ENCODE measurements around the gene CENPA.

CENPA gene

DNA sequence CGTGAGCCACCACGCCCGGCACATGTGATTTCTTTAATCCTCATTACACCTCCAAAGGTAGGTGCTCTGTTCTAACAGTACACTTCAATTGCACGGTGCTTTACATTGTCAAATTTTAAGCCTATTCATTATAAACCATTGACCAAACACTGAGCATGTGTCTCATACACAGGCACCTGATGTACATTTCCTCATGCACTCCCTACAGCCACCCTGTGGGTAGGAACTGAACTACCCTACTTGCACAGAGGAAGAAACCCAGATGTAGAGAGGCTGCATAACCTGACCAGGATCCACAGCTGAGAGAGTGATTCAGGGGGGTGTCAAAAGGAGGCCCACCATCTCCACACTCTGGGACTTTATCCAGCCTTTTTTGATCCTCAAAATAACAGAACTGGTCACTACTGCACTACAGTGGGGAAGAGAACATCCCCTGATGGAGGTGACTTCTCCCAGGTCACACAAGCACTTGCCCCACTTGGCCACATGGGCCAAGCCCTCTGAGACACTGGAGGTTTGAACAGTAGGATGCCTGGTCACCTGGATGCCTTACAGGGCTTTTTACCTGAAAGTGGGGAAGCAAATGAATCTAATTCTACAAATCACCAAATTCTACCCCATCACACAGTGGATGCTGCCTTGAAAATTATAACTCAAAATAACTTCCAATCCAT, 55.2 kb downstream of the CENPA start:
- TF ChIP-seq, protein P1, sequence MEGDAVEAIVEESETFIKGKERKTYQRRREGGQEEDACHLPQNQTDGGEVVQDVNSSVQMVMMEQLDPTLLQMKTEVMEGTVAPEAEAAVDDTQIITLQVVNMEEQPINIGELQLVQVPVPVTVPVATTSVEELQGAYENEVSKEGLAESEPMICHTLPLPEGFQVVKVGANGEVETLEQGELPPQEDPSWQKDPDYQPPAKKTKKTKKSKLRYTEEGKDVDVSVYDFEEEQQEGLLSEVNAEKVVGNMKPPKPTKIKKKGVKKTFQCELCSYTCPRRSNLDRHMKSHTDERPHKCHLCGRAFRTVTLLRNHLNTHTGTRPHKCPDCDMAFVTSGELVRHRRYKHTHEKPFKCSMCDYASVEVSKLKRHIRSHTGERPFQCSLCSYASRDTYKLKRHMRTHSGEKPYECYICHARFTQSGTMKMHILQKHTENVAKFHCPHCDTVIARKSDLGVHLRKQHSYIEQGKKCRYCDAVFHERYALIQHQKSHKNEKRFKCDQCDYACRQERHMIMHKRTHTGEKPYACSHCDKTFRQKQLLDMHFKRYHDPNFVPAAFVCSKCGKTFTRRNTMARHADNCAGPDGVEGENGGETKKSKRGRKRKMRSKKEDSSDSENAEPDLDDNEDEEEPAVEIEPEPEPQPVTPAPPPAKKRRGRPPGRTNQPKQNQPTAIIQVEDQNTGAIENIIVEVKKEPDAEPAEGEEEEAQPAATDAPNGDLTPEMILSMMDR (IDR thresholded peaks at IDR 0.05; ENCODE audit: borderline replicate concordance, control extremely low read depth, extremely low read depth, insufficient read depth, missing control alignments), result no peak
- in situ Hi-C loops (cut with MboI; ENCODE audit: low sequenced_read_pairs, unreplicated experiment), result loop anchor here (25.0 kb wide), 1 partner anchor 96 kb away; no protein-coding TSS in a partner anchor
- DNase-seq (ENCODE audit: low spot score), result no peak

DNA sequence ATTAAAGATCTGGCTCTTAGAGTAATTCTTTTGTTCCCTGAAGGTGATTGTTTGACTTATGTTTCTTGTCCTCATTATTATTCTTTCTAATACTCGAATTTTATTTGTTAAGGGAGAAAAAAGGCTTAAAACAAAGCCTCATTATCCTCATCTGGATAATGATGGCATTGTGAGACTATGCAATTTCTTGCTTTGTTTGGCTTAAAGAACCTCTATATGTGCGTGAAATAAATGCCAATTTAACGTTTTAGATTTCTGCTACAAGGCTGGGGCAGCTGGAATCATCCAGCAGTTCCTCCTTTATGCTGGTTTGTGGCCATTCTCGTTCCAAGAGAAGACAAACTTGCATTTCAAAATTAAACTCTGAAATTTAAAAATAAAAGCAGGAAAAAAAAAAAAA, 57.2 kb downstream of the CENPA start:
- in situ Hi-C loops (cut with MboI; ENCODE audit: low sequenced_read_pairs, unreplicated experiment), result loop anchor here (25.0 kb wide), 1 partner anchor 94 kb away; no protein-coding TSS in a partner anchor
- no peak for DNase-seq (ENCODE audit: low spot score)
- TF ChIP-seq, protein P1 (IDR thresholded peaks at IDR 0.05; ENCODE audit: borderline replicate concordance, control extremely low read depth, extremely low read depth, insufficient read depth, missing control alignments), result no peak

All from GM13976 (cell line).